ENCODE measurements around the gene ARFIP1. TPM values are rescaled to one million over a fixed set of nuclear protein-coding genes. Genes with fewer than 3 reads are reported as not detected.

The ARFIP1 gene
- total RNA-seq, 4 donors from 2014 or later = 24.3 to 38.3 (median 27.0) TPM

DNA sequence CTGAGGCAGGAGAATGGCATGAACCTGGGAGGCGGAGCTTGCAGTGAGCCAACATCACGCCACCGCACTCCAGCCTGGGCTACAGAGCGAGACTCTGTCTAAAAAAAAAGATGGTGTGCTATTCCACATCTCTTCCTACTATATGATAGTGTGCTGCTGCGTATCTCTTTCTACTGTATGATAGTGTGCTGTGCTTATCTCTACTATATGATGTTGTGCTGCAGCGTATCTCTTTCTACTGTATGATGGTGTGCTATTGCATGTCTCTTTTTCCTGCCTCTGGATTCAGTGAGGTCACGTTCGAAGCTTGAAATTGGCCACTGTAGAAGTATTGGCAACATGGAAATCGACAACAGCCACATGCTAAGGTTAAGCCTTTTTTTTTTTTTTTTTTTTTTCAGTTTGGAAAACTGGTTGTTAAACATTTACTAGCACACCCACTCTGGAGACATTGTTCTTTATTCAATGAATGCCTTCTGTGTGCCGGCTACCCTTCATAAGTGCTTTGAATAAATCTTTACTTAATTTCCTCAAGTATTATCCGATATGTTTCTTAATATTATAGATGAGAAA, 31.0 kb downstream of the ARFIP1 start:
- WGBS = 82% methylated on average over 11 of the region's 11 CpGs
- H3K4me1 ChIP-seq = peaks cover 11% of the 10 kb centered on the region
- no peak overlapping the region for H3K4me3 ChIP-seq
- H3K9me3 ChIP-seq = no peaks in the 10 kb centered on the region
- H3K27me3 ChIP-seq = no peaks in the 10 kb centered on the region
- H3K36me3 ChIP-seq = peaks cover 3% of the 10 kb centered on the region
- no peak for DNase-seq (ENCODE audit: low spot score in 2 of 2)
- H3K27ac ChIP-seq = no peak overlapping the region
- TF ChIP-seq, protein P1, sequence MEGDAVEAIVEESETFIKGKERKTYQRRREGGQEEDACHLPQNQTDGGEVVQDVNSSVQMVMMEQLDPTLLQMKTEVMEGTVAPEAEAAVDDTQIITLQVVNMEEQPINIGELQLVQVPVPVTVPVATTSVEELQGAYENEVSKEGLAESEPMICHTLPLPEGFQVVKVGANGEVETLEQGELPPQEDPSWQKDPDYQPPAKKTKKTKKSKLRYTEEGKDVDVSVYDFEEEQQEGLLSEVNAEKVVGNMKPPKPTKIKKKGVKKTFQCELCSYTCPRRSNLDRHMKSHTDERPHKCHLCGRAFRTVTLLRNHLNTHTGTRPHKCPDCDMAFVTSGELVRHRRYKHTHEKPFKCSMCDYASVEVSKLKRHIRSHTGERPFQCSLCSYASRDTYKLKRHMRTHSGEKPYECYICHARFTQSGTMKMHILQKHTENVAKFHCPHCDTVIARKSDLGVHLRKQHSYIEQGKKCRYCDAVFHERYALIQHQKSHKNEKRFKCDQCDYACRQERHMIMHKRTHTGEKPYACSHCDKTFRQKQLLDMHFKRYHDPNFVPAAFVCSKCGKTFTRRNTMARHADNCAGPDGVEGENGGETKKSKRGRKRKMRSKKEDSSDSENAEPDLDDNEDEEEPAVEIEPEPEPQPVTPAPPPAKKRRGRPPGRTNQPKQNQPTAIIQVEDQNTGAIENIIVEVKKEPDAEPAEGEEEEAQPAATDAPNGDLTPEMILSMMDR (IDR thresholded peaks at IDR 0.05) = no peak
- TF ChIP-seq POLR2A (IDR thresholded peaks at IDR 0.05) = no peak
- no peak for TF ChIP-seq POLR2AphosphoS5 (IDR thresholded peaks at IDR 0.05)
- TF ChIP-seq EP300 (IDR thresholded peaks at IDR 0.05) = no peak

DNA sequence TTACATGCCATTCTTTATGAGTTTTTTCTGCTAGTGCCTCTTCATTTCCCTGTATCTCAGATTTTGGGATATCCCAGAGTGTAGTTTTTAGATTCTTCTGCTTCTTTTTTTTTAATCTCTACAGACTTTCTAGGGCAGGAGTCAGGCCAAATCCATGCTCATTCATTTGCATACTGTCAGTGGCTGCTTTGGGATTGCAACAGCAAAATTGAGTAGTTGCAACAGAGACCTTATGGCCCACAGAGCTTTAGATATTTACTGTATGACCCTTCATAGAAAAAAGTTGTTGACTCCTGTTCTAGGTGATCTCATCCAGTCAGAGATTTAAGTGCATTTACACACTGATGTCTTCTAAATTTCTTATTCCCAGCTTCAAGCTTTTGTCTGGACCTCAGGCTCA, 35.3 kb downstream of the ARFIP1 start:
- no peak for TF ChIP-seq POLR2A (IDR thresholded peaks at IDR 0.05)
- TF ChIP-seq, protein P1 (IDR thresholded peaks at IDR 0.05) = no peak
- TF ChIP-seq EP300 (IDR thresholded peaks at IDR 0.05) = no peak
- no peak for TF ChIP-seq POLR2AphosphoS5 (IDR thresholded peaks at IDR 0.05)
- H3K4me3 ChIP-seq = no peak overlapping the region
- no peaks in the 10 kb centered on the region for H3K4me1 ChIP-seq
- H3K27me3 ChIP-seq = no peaks in the 10 kb centered on the region
- H3K36me3 ChIP-seq = peaks cover 8% of the 10 kb centered on the region
- no peaks in the 10 kb centered on the region for H3K9me3 ChIP-seq
- H3K27ac ChIP-seq = no peak overlapping the region
- no peak for DNase-seq (ENCODE audit: low spot score in 2 of 2)

DNA sequence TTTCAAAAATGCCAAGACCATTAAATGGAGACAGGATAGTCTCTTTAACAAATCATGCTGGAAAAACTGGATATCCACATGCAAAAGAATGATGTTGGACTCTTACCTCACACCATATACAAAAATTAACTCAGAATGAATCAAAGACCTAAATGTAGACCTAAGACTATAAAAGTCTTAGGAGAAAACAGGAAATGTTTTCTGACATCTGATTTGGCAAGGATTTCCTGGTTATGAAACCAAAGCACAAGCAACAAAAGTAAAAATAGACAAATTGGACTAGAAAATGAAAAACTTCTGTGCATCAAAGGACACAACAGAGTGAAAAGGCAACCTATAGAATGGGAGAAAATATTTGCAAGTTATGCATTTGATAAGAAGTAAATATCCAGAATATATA, 37.6 kb downstream of the ARFIP1 start:
- H3K36me3 ChIP-seq = peaks cover 8% of the 10 kb centered on the region
- no peak for TF ChIP-seq POLR2A (IDR thresholded peaks at IDR 0.05)
- TF ChIP-seq, protein P1 (IDR thresholded peaks at IDR 0.05) = no peak
- TF ChIP-seq POLR2AphosphoS5 (IDR thresholded peaks at IDR 0.05) = no peak
- TF ChIP-seq EP300 (IDR thresholded peaks at IDR 0.05) = no peak

GRCh38 chr4:152819026-152819645, 39.4 kb downstream of the ARFIP1 start:
- no peaks in the 10 kb centered on the region for H3K27me3 ChIP-seq
- TF ChIP-seq POLR2AphosphoS5 (IDR thresholded peaks at IDR 0.05) (no peak), EP300 (IDR thresholded peaks at IDR 0.05) (no peak), POLR2A (IDR thresholded peaks at IDR 0.05) (no peak)
- TF ChIP-seq, protein P1 (IDR thresholded peaks at IDR 0.05) = no peak
- 91% methylated on average over 5 of the region's 7 CpGs for WGBS
- no peak for DNase-seq (ENCODE audit: low spot score in 2 of 2)
- H3K4me1 ChIP-seq = no peaks in the 10 kb centered on the region
- peaks cover 8% of the 10 kb centered on the region for H3K36me3 ChIP-seq
- no peak overlapping the region for H3K27ac ChIP-seq
- H3K4me3 ChIP-seq = no peak overlapping the region
- H3K9me3 ChIP-seq = no peaks in the 10 kb centered on the region

More for the DNA sequence above, 37.6 kb downstream of the ARFIP1 start:
- no peaks in the 10 kb centered on the region for H3K4me1 ChIP-seq
- no peak for DNase-seq (ENCODE audit: low spot score in 2 of 2)
- no peaks in the 10 kb centered on the region for H3K9me3 ChIP-seq
- H3K4me3 ChIP-seq = no peak overlapping the region
- H3K27me3 ChIP-seq = no peaks in the 10 kb centered on the region
- H3K27ac ChIP-seq = no peak overlapping the region

DNA sequence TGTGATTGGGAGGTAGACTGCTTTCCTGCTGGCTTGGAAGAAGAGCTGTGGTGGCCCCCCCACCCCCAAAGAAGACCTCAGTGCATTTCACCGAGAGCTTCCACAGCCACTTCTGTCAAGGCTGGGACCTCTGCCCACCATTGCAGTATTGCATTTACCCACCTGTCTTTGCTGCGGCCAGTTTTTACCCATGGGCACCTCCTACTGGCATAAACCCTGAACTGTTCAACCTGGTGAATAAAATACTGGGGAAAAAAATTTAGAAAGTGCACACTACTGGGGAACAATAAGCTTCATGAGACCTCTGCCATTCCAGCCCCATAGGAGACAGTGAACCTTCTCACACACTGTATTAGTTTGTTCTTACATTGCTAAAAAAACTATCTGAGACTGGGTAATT, 40.3 kb downstream of the ARFIP1 start:
- 100% methylated on average over 2 of the region's 2 CpGs for WGBS

More for the DNA sequence above, 40.3 kb downstream of the ARFIP1 start:
- Histone ChIP-seq H3K36me3 (peaks cover 5% of the 10 kb centered on the region), H3K4me3 (no peak overlapping the region), H3K27ac (no peak overlapping the region), H3K27me3 (no peaks in the 10 kb centered on the region), H3K4me1 (no peaks in the 10 kb centered on the region), H3K9me3 (no peaks in the 10 kb centered on the region)
- TF ChIP-seq, protein P1 (IDR thresholded peaks at IDR 0.05) = no peak
- TF ChIP-seq EP300 (IDR thresholded peaks at IDR 0.05) = no peak
- no peak for TF ChIP-seq POLR2AphosphoS5 (IDR thresholded peaks at IDR 0.05)
- no peak for TF ChIP-seq POLR2A (IDR thresholded peaks at IDR 0.05)
- no peak for DNase-seq (ENCODE audit: low spot score in 2 of 2)
